Hindlimb muscle (tissue), 1 donor: Measurements from ENCODE around the gene NPAS3. TPM values are rescaled to one million over a fixed set of nuclear protein-coding genes. Genes with fewer than 3 reads are reported as not detected.

Source experiments
- DNase-seq: peaks from one replicate; pipeline ENCODE4 v3.0.0-alpha.2; 2013
- polyA plus RNA-seq: library from polyadenylated mRNA; unstranded; fragments of 120-200 nt; gene quantifications from one replicate; pipeline ENCODE4 v1.2.1, GENCODE V29; 2013; ENCODE audit not compliant: insufficient read length

Gene NPAS3
- polyA plus RNA-seq, 1 donor, result 3.8 TPM

DNA sequence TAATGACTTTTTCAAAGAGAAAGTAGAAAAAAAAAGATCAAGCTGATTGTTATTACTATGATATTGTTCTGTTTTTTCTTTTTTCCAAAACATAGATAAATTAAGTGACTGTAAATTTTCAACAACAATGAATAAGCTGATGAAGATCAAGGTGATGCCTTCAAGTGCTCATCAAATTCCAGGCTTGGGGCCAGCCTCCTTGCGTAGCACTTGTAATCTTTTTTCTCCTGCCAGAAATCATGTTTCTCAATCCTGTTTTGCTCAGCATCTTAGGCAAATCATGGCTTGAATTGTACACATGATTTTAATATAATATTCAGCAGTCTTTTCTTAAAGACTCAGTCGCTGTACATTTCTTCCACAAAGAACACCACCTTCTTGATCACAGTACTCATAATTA lies 333.2 kb downstream of the NPAS3 start:
- no peak for DNase-seq

- no peak for DNase-seq
These were observed 335.3 kb downstream of the NPAS3 start for GRCh38 chr14:33273978-33274377.

DNA sequence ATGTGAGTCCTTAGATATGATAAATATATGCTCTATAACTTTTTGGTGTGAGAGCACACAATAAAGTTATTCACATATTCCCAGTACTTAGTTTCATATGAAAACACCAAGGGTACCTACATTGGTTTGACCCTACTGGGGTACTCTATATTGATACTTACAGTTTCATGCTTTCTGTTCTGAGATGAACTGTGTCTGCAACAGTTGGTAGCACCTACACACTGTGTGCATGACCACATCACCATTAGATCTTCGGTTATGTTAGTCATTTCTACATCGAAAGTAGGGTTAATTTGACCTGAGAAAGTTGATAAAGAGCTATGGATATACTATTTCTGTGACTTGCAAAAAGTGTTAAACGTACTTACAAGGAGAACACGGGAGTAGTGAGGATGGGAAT lies 337.2 kb downstream of the NPAS3 start:
- no peak for DNase-seq

- no peak for DNase-seq
These were observed 341.2 kb downstream of the NPAS3 start for GRCh38 chr14:33279865-33280264.

DNA sequence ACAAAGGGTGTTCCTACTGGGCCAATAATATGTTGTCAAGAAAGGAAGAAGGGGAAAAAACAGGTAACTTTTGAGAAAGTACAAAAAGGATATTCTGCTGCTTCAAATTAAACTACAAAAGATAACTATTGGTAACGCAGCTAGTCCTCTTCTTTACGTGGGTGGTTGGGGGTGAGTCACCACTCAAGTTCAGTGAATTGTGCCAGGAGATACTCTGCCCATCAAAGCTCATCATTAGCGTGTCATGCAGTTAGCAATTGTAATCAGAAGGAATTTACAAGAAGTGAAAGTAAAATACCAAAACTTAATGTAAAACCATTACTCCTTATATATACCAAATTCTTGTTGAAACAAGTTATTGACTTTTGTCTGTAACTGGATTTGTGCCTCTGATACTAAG lies 342.0 kb downstream of the NPAS3 start:
- no peak for DNase-seq

DNA sequence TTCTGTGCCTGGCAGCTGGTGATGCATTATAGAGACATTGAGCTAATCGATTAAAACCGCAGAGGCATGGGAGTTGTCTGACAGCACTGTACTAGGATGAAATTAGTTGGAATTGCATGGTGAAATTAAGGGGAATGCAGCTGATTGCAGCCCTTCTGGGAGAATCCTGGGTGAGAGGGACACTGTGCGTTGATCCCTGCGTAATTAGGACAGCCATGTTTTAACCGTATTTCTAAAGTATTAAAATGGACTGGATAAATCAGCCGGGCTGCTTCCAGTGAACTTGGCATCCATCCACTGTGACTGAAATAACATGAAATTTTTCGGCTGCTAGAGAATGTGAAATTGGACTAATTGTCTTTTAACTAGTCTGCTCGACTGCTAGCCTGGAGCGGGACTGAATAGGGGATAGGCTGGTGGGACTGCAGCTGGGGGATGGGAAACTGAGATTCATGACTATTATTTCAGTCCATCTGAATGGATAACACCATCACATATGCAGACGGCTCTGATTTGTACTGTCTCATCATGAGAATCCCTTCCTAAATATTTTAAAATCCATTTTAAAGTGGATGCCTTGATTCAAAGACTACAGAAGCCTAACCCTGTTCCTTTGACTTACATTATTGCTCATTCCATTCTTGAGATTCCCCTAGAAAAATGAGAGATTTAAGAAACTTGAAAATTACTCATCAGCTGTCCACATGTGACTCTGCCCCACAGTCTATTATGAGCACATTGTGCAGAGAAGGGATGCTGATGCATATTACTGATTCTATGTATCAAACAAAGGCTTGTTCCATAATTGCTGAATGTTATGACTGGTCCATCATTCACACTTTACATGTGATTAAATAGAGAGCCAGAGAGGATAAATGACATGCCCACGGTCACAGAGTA lies 343.9 kb downstream of the NPAS3 start:
- peak; percentile 19 for DNase-seq

DNA sequence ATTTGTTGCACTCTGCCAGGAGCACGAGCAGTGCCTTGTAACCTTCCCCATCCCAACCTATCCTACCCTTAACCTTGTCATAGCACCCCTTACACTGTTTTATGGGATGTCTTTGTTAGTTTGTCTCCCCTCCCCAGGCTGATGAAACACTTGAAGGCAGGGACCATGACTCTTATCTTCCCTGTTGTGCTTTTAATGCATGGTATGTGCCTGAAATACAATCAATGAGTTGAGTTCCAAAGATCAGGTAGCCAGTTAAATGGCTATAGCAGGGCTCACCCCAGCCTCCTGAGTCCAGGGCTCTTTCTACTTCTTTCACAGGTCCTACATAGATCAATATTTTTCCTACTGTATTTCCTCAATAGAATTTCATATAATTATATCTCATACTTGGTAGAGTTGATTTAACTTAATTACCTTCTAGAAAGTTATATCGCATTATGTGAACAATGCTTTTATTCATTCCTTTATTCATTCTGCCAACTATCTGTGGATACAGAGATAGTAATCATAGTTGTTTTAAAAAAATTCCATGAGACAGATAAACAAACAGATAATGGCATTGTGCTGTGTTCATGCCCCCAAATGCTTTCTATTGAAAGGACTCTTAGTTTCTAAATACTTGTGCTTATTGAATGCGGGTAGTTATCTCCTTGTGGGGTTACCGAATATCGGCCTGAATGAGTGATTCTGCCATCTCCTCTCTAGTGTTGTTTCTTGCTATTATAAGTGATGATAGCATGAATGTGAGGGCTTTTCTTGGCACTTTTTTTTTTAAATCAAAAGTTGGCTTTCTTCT lies 347.4 kb downstream of the NPAS3 start:
- DNase-seq, result no peak

- DNase-seq, result no peak
These were observed 348.5 kb downstream of the NPAS3 start for GRCh38 chr14:33287189-33287588.

DNA sequence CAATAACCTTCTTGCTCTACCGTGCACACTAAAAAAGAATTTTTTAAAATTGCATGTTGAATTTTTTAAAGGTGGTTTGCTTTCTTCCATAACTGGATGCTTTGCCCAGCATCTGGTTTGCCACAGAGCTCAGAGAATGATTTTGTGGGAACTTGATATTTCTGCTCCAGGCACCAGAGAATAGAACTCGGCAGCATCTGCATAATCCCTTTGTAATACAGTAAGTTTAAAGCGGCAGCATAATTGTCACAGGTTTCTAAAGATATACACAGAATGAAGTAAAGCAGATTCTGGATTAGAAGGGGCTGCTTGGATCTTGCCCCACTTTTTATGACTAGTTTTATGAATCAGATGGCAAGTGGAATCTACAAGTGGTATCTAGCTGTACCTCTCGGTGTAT lies 352.0 kb downstream of the NPAS3 start:
- no peak for DNase-seq

DNA sequence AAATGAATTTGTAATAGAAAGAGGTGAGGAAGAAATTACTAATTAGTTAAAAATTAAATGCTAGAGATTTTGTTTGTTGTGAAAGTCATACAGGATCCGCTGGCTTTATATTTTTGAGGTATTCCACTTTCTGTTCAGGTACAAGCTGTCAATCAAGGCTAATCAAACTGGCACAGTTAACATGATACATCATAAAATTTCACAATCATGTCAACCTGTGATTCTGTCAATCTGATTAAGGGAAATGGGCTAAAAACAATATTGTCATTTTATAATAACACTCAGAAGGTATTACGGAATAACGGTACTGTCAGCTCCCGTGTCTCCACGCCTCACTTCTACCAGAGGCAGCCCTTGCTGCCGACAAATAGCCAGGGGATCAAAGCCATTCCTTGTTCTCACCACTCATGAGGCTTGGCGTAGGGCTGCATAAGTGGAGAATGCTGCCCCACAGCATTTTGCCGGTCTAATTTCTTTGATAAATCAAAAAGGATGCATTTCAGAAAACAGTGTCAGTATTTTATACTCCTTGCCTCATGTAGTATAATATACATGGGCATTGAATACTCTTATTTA lies 352.9 kb downstream of the NPAS3 start:
- no peak for DNase-seq

- DNase-seq, result no peak
These were observed 355.7 kb downstream of the NPAS3 start for GRCh38 chr14:33294419-33294818.

GRCh38 chr14:33297565-33297964 lies 358.9 kb downstream of the NPAS3 start:
- no peak for DNase-seq

DNA sequence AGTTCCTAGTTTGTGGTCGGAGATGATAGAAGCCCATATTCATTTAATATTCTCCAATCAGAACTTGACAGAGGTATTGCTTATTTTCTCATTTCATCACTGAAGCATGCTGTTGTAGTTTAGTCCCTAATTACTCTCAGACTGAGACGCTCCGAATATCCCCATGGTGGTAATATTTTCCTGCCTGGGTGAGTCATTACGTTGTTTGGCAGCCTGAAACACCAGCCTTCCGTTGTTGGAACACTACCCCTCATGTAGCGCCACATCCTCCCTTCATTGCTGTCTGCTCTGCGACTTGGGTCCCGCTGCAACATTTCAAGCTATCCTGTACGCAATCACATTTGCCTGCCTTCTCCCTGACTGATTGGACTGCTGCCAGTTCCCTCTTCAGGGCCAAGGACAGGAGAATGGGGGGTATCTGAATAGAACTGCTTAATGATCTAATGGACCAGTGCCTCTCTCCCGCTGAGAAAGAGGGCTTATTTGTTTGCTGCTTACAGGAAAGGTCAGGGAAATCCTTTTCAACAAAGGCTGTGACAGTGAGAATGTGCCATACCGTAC lies 369.1 kb downstream of the NPAS3 start:
- peak; percentile 51 for DNase-seq

GRCh38 chr14:33309106-33309505 lies 370.4 kb downstream of the NPAS3 start:
- DNase-seq, result no peak

- no peak for DNase-seq
These were observed 376.5 kb downstream of the NPAS3 start for GRCh38 chr14:33315217-33315616.

GRCh38 chr14:33315721-33316120 lies 377.0 kb downstream of the NPAS3 start:
- DNase-seq, result peak; percentile 29

GRCh38 chr14:33317675-33318074 lies 379.0 kb downstream of the NPAS3 start:
- no peak for DNase-seq

DNA sequence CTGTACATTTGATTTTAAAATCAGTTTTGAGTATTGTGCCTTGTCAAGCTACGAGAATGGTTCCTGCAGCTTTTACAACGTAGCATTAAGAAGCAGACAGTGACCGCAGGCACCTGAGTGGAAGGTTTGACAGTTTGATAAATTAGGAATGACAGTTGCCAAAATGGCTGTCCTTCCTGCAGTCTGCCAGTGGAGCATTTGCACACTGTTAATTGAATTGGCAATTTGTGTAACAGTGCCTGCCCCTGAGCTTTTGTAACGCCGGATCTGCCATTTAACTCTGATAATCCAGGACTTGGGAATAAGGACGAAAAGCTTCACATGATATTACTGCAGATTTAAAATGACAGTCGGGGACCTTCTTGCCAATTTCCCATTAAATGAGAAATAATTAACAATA lies 385.3 kb downstream of the NPAS3 start:
- no peak for DNase-seq

DNA sequence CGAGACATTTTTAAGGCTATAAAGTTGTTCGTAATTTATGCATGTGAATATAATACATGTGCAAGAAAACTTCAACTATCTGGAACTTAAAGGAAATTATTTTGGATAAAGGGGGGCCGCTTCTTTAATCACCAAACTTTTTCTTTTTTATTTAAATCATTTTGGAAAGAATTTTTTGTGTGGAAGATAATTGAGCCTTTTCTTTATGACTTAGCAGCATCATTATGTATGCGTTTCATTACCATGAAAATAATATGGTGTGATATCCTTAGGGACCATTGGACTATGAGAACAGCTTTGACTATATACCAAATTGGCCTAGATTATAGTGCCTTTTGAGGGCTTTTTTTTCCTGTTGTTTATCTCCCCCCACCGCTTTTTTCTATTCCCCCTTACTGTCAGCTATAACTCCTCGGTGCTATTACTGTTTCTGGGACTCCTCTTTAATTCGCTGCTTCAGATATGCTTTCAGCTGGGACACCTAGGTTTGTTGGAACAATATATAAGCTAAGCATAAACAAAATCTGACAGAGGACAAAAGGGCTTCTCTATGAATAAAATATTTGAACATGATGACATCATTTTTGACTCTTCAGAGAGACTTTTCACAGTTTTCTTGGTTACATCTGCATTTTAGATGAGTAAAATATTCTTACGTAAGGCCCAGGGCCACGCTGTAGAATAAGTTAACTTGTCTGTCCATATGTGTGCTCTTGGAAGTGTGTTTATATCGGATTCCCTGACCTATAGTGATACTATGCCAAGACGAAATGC lies 392.7 kb downstream of the NPAS3 start:
- no peak for DNase-seq

- DNase-seq, result peak; percentile 36
These were observed 393.8 kb downstream of the NPAS3 start for GRCh38 chr14:33332497-33332896.

DNA sequence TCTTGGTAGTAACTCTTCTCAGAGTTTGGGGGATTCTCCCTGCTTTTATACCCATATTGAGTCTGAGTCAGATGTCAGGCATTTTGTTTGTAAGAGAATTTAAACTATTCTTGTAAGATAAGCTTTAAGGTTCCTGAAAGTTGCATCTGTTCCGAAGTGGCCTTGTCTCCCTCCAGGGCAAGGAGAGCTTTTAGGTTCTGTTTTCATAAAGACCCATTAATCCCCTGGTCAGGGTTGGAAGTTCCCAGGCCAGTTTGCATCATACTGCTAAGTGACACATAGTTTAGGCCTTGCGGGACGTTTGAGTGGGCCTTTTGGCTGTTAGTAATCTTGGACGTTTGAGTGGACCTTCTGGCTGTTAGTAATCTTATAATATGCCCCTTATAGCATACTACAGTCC lies 396.7 kb downstream of the NPAS3 start:
- no peak for DNase-seq

DNA sequence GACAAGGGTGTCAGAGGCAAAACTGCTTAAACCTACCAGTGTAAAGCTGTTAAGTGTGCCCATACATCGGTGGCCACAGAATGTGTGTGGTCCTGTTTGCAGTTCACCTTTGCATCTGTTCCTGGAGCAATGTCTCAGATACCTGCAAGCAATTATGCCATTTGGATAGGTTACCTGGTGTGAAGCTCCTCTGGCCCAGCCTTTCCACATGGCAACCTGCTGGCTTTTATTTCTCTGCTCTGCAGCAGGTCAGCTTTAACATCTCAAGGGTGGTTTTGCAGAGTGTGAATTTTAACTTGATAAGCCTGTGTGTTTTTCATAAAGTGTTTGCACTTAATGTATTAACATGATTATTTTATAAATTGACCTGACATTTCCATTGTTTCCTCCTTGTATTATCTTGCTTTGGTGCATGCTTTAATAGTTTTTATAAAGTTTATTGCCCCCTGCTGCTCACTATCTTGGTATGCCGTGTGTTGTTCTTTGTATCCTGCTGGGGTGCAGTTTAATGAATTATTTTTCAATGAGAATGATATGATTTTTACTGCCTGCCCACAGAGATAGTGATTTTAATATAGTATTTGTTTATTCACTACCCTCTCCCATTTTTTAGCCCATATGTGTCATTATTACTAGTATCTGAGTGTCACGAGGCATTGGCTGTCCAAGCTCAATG lies 403.8 kb downstream of the NPAS3 start:
- no peak for DNase-seq
